GM12878 (cell line): ENCODE data around the gene SRBD1. TPM values are rescaled to one million over a fixed set of nuclear protein-coding genes. Genes with fewer than 3 reads are reported as not detected.

Experiments
- ATAC-seq: fragments of 200-7000 bp; cut with Tn5 transposase; 3 replicates; pipeline ENCODE4 v1.9.1; 2020; ENCODE audit warnings: mild to moderate bottlenecking, moderate library complexity
- BruUV-seq: library from RNA; stranded (reverse); fragments of 400-500 nt; replicated peaks from 2 replicates; lab custom pipeline; 2021; lab: Mats Ljungman, UMichigan
- CTCF ChIA-PET: fragments of 300-600 bp; sonication (Branson Sonifier 250); formaldehyde crosslinking; extraction: SDS; loops from one replicate; lab custom pipeline; 2021; ENCODE audit warnings: inconsistent platforms; lab: Yijun Ruan, JAX
- POLR2A ChIA-PET: fragments of 350-600 bp; formaldehyde crosslinking; extraction: SDS; loops from one replicate; lab custom pipeline; 2021; ENCODE audit warnings: inconsistent platforms; lab: Charles Lee
- RAD21 ChIA-PET: fragments of 300-600 bp; sonication (Branson Sonifier 250); formaldehyde crosslinking; loops from one replicate; lab custom pipeline; 2023; ENCODE audit warnings: antibody characterized with exemption; ENCODE audit not compliant: unreplicated experiment; lab: Charles Lee
- SMC1A ChIA-PET: fragments of 300-600 bp; sonication (Branson Sonifier 250); formaldehyde crosslinking; loops from one replicate; lab custom pipeline; 2023; ENCODE audit not compliant: unreplicated experiment, uncharacterized antibody; lab: Charles Lee
- DNase-seq: peaks from one replicate; pipeline ENCODE4 v3.0.0-alpha.2; 2011; ENCODE audit warnings: low read depth, low spot score
- FAIRE-seq: peaks from 3 replicates; lab custom pipeline; 2011; peaks lifted over from hg19 to GRCh38; lab: Jason Lieb, UNC
- H2AFZ ChIP-seq: 2 replicates; pipeline ENCODE4 v1.6.0; 2011; ENCODE audit warnings: low read depth, low read length, control low read depth; ENCODE audit not compliant: control insufficient read depth
- H3K27ac ChIP-seq: 2 replicates; pipeline ENCODE4 v1.5.1; 2011; ENCODE audit warnings: control low read depth; ENCODE audit not compliant: control insufficient read depth, insufficient read depth
- H3K27me3 ChIP-seq, 2 experiments: replicated peaks in 1 of 2; 2 replicates each; pipeline versions ENCODE4 v1.6.0 to v1.6.1; 2011; ENCODE audit warnings: low read length in 1 of 2; ENCODE audit not compliant: control insufficient read depth in 2 of 2, insufficient read depth in 2 of 2
- H3K36me3 ChIP-seq, 2 experiments: 2 replicates each; pipeline ENCODE4 v1.5.1; 2011; ENCODE audit warnings: low read length in 1 of 2; ENCODE audit not compliant: control insufficient read depth in 2 of 2, insufficient read depth in 2 of 2
- H3K4me1 ChIP-seq: 2 replicates; pipeline ENCODE4 v1.6.1; 2011; ENCODE audit warnings: mild to moderate bottlenecking, low read length, moderate library complexity, mixed read lengths; ENCODE audit not compliant: control insufficient read depth, insufficient read depth
- H3K4me2 ChIP-seq: 2 replicates; pipeline ENCODE4 v1.6.0; 2011; ENCODE audit warnings: control low read depth; ENCODE audit not compliant: control insufficient read depth, insufficient read depth
- H3K4me3 ChIP-seq: fragments of 200-600 bp; sonication (generic); 2 replicates; pipeline ENCODE4 v1.5.1; 2016
- H3K79me2 ChIP-seq: 2 replicates; pipeline ENCODE4 v1.6.0; 2011; ENCODE audit warnings: low read length; ENCODE audit not compliant: control insufficient read depth, insufficient read depth
- H3K9ac ChIP-seq: 2 replicates; pipeline ENCODE4 v1.8.0; 2011; ENCODE audit warnings: low read length, control low read depth, mixed read lengths; ENCODE audit not compliant: control insufficient read depth, insufficient read depth
- H3K9me3 ChIP-seq: replicated peaks from 3 replicates; pipeline ENCODE4 v1.5.1; 2011; ENCODE audit warnings: mild to moderate bottlenecking, low read length; ENCODE audit not compliant: control insufficient read depth, insufficient read depth
- H4K20me1 ChIP-seq: 2 replicates; pipeline ENCODE4 v1.6.0; 2011; ENCODE audit not compliant: control insufficient read depth, insufficient read depth
- ATF7 ChIP-seq: fragments of 450-650 bp; IDR thresholded peaks from 2 replicates; pipeline ENCODE4 v1.6.1; 2016; ENCODE audit warnings: low read depth, mild to moderate bottlenecking
- FOS ChIP-seq: IDR thresholded peaks from 3 replicates; pipeline ENCODE4 v1.6.1; 2011; ENCODE audit warnings: borderline replicate concordance; ENCODE audit not compliant: insufficient read length; ENCODE audit errors: extremely low read depth
- HDAC2 ChIP-seq: fragments of 200-600 bp; sonication (generic); IDR thresholded peaks from 2 replicates; pipeline ENCODE4 v1.6.1; 2017
- HDGF ChIP-seq: fragments of 450-650 bp; IDR thresholded peaks from 2 replicates; pipeline ENCODE4 v1.6.1; 2016; ENCODE audit warnings: antibody characterized with exemption
- HSF1 ChIP-seq: fragments of 150-350 bp; IDR thresholded peaks from 2 replicates; pipeline ENCODE4 v1.6.1; 2014; ENCODE audit warnings: mild to moderate bottlenecking, low read depth, low read length
- LARP7 ChIP-seq: fragments of 450-650 bp; IDR thresholded peaks from 2 replicates; pipeline ENCODE4 v1.6.1; 2017; ENCODE audit warnings: mild to moderate bottlenecking
- MEF2A ChIP-seq: IDR thresholded peaks from 2 replicates; pipeline ENCODE4 v1.6.1; 2011; ENCODE audit warnings: low read depth, mild to moderate bottlenecking, low read length, moderate library complexity; ENCODE audit not compliant: insufficient read depth
- POLR2AphosphoS5 ChIP-seq: IDR thresholded peaks from 2 replicates; pipeline ENCODE4 v1.6.1; 2011; ENCODE audit warnings: mild to moderate bottlenecking, low read length, inconsistent platforms
- SIX5 ChIP-seq: IDR thresholded peaks from 2 replicates; pipeline ENCODE4 v1.6.1; 2011; ENCODE audit warnings: mild to moderate bottlenecking, low read depth, low read length, moderate library complexity; ENCODE audit not compliant: severe bottlenecking
- SMAD5 ChIP-seq: IDR thresholded peaks from 2 replicates; pipeline ENCODE4 v1.6.1; 2016; ENCODE audit warnings: antibody characterized with exemption, low read depth
- STAT3 ChIP-seq: IDR thresholded peaks from 2 replicates; pipeline ENCODE4 v1.6.1; 2011; ENCODE audit warnings: low read depth, low read length, improper control_type of control experiment
- WGBS: methylation state at CpG from one replicate; pipeline ENCODE4 v1.1.6; 2016; ENCODE audit warnings: low lambda C conversion rate; ENCODE audit not compliant: insufficient replicate concordance, insufficient coverage; ENCODE audit errors: missing lambda C conversion rate; 5-methylcytosine and 5-hydroxymethylcytosine counted together
- in situ Hi-C: fragments of 300-500 bp; cut with MboI; formaldehyde crosslinking; loops from 9 replicates; pipeline ENCODE4 v1.14.3; 2018; ENCODE audit warnings: mixed read lengths
- intact Hi-C: fragments of 100-400 bp; cut with micrococcal nuclease; formaldehyde crosslinking; loops from one replicate; pipeline ENCODE4 v1.14.2; 2022; ENCODE audit not compliant: unreplicated experiment
- polyA plus RNA-seq, 11 experiments: library from polyadenylated mRNA; depleted of rRNA in 4 of 11; unstranded in 6 of 11; stranded (reverse) in 5 of 11; fragments of >200 nt; fragmentation: Nextera tagmentation in 4 of 11; fragmentation: Illumina TruSeq in 1 of 11; extraction: Ambion mirVana in 4 of 11; extraction: Trizol in 1 of 11; gene quantifications; 1 replicate in 1 of 11; 2 replicates in 10 of 11; pipeline versions ENCODE4 v1.2.1 to v1.2.3, GENCODE V29; 2011 to 2016; ENCODE audit warnings: inconsistent platforms in 2 of 11, missing spikeins in 2 of 11, low read depth in 1 of 11
- total RNA-seq, 4 experiments: library from RNA; depleted of rRNA in 3 of 4; stranded (reverse); fragments of >200 nt in 3 of 4; fragmentation: Illumina TruSeq in 1 of 4; extraction: Trizol in 1 of 4; gene quantifications; 2 replicates each; pipeline versions ENCODE4 v1.2.1 to v1.2.3, GENCODE V29; 2013 to 2021
- TF ChIP-seq, protein P1 (sequence below): IDR thresholded peaks from 2 replicates; pipeline ENCODE4 v1.6.1; 2011; ENCODE audit warnings: low read depth, mild to moderate bottlenecking, low read length, moderate library complexity, borderline replicate concordance; ENCODE audit errors: extremely low read depth
- TF ChIP-seq, protein P2 (sequence below): fragments of 450-650 bp; IDR thresholded peaks from 2 replicates; pipeline ENCODE4 v1.6.1; 2014; ENCODE audit warnings: mild to moderate bottlenecking
- TF ChIP-seq, protein P3 (sequence below): IDR thresholded peaks from 2 replicates; pipeline ENCODE4 v1.6.1; 2012; ENCODE audit warnings: low read depth, low read length, improper control_type of control experiment
- TF ChIP-seq, protein P4 (sequence below): fragments of 450-650 bp; IDR thresholded peaks from 2 replicates; pipeline ENCODE4 v1.6.1; 2017; ENCODE audit warnings: borderline replicate concordance

SRBD1 gene
- total and polyA plus RNA-seq, 10 of the 15 experiments (the other 5 are each of a cell fraction or from before 2014, with no cell fraction given), result 9.7 to 33.1 (median 20.1) TPM

DNA sequence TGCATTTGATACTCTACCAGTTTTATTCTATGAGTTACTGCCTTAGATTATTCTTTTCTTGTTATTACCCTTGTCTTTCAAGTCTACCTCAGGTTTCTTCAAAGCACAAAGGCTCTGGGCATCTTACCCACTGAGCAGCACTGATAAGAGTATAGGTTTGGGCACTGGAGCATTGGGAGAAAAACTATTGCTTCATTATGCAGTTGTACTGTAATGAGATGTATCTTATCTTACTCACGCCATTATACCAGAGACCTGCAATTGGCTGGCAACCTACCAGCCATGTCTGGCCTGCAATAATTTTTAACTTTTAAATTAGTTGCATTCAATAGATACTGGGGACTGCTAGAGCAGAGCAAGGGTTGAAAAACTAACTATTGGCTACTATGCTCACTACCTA is 18.9 kb upstream of the SRBD1 start:
- no peak overlapping the region for H3K4me2 ChIP-seq
- TF ChIP-seq STAT3 (no peak), MEF2A (no peak), LARP7 (no peak), SIX5 (no peak), FOS (no peak), HDGF (no peak), ATF7 (no peak), POLR2AphosphoS5 (no peak), HDAC2 (no peak), SMAD5 (no peak), HSF1 (no peak)
- TF ChIP-seq, protein P1, sequence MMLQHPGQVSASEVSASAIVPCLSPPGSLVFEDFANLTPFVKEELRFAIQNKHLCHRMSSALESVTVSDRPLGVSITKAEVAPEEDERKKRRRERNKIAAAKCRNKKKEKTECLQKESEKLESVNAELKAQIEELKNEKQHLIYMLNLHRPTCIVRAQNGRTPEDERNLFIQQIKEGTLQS, result no peak
- TF ChIP-seq, protein P2, sequence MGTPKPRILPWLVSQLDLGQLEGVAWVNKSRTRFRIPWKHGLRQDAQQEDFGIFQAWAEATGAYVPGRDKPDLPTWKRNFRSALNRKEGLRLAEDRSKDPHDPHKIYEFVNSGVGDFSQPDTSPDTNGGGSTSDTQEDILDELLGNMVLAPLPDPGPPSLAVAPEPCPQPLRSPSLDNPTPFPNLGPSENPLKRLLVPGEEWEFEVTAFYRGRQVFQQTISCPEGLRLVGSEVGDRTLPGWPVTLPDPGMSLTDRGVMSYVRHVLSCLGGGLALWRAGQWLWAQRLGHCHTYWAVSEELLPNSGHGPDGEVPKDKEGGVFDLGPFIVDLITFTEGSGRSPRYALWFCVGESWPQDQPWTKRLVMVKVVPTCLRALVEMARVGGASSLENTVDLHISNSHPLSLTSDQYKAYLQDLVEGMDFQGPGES, result no peak
- TF ChIP-seq, protein P3, sequence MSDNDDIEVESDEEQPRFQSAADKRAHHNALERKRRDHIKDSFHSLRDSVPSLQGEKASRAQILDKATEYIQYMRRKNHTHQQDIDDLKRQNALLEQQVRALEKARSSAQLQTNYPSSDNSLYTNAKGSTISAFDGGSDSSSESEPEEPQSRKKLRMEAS, result no peak
- TF ChIP-seq, protein P4, sequence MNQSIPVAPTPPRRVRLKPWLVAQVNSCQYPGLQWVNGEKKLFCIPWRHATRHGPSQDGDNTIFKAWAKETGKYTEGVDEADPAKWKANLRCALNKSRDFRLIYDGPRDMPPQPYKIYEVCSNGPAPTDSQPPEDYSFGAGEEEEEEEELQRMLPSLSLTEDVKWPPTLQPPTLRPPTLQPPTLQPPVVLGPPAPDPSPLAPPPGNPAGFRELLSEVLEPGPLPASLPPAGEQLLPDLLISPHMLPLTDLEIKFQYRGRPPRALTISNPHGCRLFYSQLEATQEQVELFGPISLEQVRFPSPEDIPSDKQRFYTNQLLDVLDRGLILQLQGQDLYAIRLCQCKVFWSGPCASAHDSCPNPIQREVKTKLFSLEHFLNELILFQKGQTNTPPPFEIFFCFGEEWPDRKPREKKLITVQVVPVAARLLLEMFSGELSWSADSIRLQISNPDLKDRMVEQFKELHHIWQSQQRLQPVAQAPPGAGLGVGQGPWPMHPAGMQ, result no peak
- H4K20me1 ChIP-seq, result 0 out of 2 replicates have a peak, but pooled peaks cover 2% of the 10 kb centered on the region
- no TSS peak for BruUV-seq
- H3K4me1 ChIP-seq, result no peaks in the 10 kb centered on the region
- POLR2A ChIA-PET, result no interaction called here
- in situ Hi-C loops, result loop anchor here (10.0 to 25.0 kb wide), 2 partner anchors 645 to 732 kb away; no protein-coding TSS in a partner anchor
- intact Hi-C loops, result loop anchor here (10.0 kb wide), 1 partner anchor 825 kb away; no protein-coding TSS in a partner anchor
- FAIRE-seq (no peak), ATAC-seq (no peak), DNase-seq (no peak)
- H3K9me3 ChIP-seq, result no peaks in the 10 kb centered on the region
- RAD21 ChIA-PET, result no interaction called here
- WGBS, result 43% methylated on average over 1 of the region's 1 CpG
- CTCF ChIA-PET, result no interaction called here
- H3K4me3 ChIP-seq, result no peak overlapping the region
- H3K9ac ChIP-seq, result no peak overlapping the region
- no peak overlapping the region for H3K27ac ChIP-seq
- SMC1A ChIA-PET, result no interaction called here
- H3K36me3 ChIP-seq, result no peaks in the 10 kb centered on the region
- no peaks in the 10 kb centered on the region for H3K79me2 ChIP-seq
- H2AFZ ChIP-seq, result no peak overlapping the region
- peaks cover 0 to 7% of the 10 kb centered on the region in 2 experiments; a peak in 1 of 4 replicates for H3K27me3 ChIP-seq
